Tibial nerve (tissue), 3 donors: ENCODE results near the gene FBN1.

Source experiments
- CTCF ChIP-seq, 5 experiments: fragments of 200-600 bp in 3 of 5; fragments of 450-650 bp in 2 of 5; sonication (generic) in 3 of 5; IDR thresholded peaks; one replicate each; pipeline ENCODE4 v1.5.1; 2016 to 2019; ENCODE audit warnings: antibody characterized with exemption in 5 of 5, mild to moderate bottlenecking in 3 of 5, moderate library complexity in 2 of 5
- POLR2A ChIP-seq, 2 donors: fragments of 450-650 bp; IDR thresholded peaks; one replicate each; pipeline ENCODE4 v1.6.1; 2017; ENCODE audit warnings: antibody characterized with exemption in 2 of 2, mild to moderate bottlenecking in 2 of 2, moderate library complexity in 2 of 2

- TF ChIP-seq CTCF (IDR thresholded peaks at IDR 0.05) (no peak), POLR2A (IDR thresholded peaks at IDR 0.05) (no peak)
Observed at GRCh38 chr15:48680841-48681240, 35.3 kb upstream of the FBN1 start.
